Astrocyte (in vitro differentiated cells and primary cell): Measurements from ENCODE around the gene ZBTB8OS. TPM values are rescaled to one million over a fixed set of nuclear protein-coding genes. Genes with fewer than 3 reads are reported as not detected.
"Not testable (repeated sequence)": the region's sequence is repeated elsewhere in the genome, so short reads cannot be mapped to it uniquely, and the experiment has no call there.

Experiments used
- DNase-seq: peaks from one replicate; pipeline ENCODE4 v3.0.0-alpha.2; 2010; ENCODE audit warnings: low read depth
- FAIRE-seq: peaks from 2 replicates; lab custom pipeline; 2011; peaks lifted over from hg19 to GRCh38; lab: Jason Lieb, UNC
- H2AFZ ChIP-seq: 2 replicates; pipeline ENCODE4 v1.6.0; 2012; ENCODE audit warnings: low read depth, low read length, inconsistent platforms
- H3K27ac ChIP-seq: 2 replicates; pipeline ENCODE4 v1.5.1; 2011; ENCODE audit warnings: low read depth, low read length, inconsistent platforms
- H3K27me3 ChIP-seq: 2 replicates; pipeline ENCODE4 v1.6.0; 2011; ENCODE audit warnings: low read length, inconsistent platforms; ENCODE audit not compliant: insufficient read depth
- H3K36me3 ChIP-seq: 2 replicates; pipeline ENCODE4 v1.5.1; 2011; ENCODE audit warnings: low read length, inconsistent platforms; ENCODE audit not compliant: insufficient read depth
- H3K4me1 ChIP-seq: 2 replicates; pipeline ENCODE4 v1.5.1; 2011; ENCODE audit warnings: low read length, inconsistent platforms; ENCODE audit not compliant: insufficient read depth
- H3K4me2 ChIP-seq: 2 replicates; pipeline ENCODE4 v1.6.0; 2012; ENCODE audit warnings: low read length, inconsistent platforms
- H3K4me3 ChIP-seq: 2 replicates; pipeline ENCODE4 v1.5.1; 2011; ENCODE audit warnings: low read depth, mild to moderate bottlenecking, low read length, inconsistent platforms; ENCODE audit not compliant: insufficient read depth
- H3K79me2 ChIP-seq: 2 replicates; pipeline ENCODE4 v1.6.0; 2012; ENCODE audit warnings: mild to moderate bottlenecking, low read length, inconsistent platforms; ENCODE audit not compliant: insufficient read depth
- H3K9ac ChIP-seq: 2 replicates; pipeline ENCODE4 v1.6.0; 2012; ENCODE audit warnings: mild to moderate bottlenecking, low read length, inconsistent platforms
- H3K9me3 ChIP-seq: 2 replicates; pipeline ENCODE4 v1.5.1; 2012; ENCODE audit warnings: low read depth, mild to moderate bottlenecking, low read length, inconsistent platforms; ENCODE audit not compliant: insufficient read depth
- H4K20me1 ChIP-seq: 2 replicates; pipeline ENCODE4 v1.6.0; 2012; ENCODE audit warnings: low read length, inconsistent platforms; ENCODE audit not compliant: insufficient read depth
- H3K27ac Mint-ChIP-seq: one replicate; pipeline ENCODE4 v1.8.0; 2021; ENCODE audit warnings: mild to moderate bottlenecking, mixed read lengths; ENCODE audit not compliant: unreplicated experiment
- H3K27me3 Mint-ChIP-seq: one replicate; pipeline ENCODE4 v1.8.0; 2021; ENCODE audit warnings: low read depth, mixed read lengths; ENCODE audit not compliant: unreplicated experiment
- H3K36me3 Mint-ChIP-seq: one replicate; pipeline ENCODE4 v1.8.0; 2021; ENCODE audit warnings: low read depth, mixed read lengths; ENCODE audit not compliant: unreplicated experiment
- H3K4me1 Mint-ChIP-seq: one replicate; pipeline ENCODE4 v1.8.0; 2021; ENCODE audit warnings: low read depth, mixed read lengths; ENCODE audit not compliant: unreplicated experiment
- H3K4me3 Mint-ChIP-seq: one replicate; pipeline ENCODE4 v1.8.0; 2021; ENCODE audit warnings: mild to moderate bottlenecking, moderate library complexity, mixed read lengths; ENCODE audit not compliant: unreplicated experiment
- H3K9me3 Mint-ChIP-seq: one replicate; pipeline ENCODE4 v1.8.0; 2021; ENCODE audit warnings: mild to moderate bottlenecking, mixed read lengths; ENCODE audit not compliant: unreplicated experiment
- EZH2 ChIP-seq: IDR thresholded peaks from 2 replicates; pipeline ENCODE4 v1.6.1; 2012; ENCODE audit warnings: mild to moderate bottlenecking, low read length, inconsistent platforms; ENCODE audit not compliant: insufficient read depth
- total RNA-seq: library from RNA; stranded (reverse); gene quantifications from 2 replicates; pipeline ENCODE4 v1.2.1, GENCODE V29; 2021
- TF ChIP-seq, protein P1 (sequence below): IDR thresholded peaks from 2 replicates; pipeline ENCODE4 v1.5.1; 2011; ENCODE audit warnings: low read depth, mild to moderate bottlenecking, inconsistent platforms, low read length, moderate library complexity; ENCODE audit not compliant: insufficient read depth

The ZBTB8OS gene
- total RNA-seq, 1 donor from 2014 or later = 60.4 TPM

DNA sequence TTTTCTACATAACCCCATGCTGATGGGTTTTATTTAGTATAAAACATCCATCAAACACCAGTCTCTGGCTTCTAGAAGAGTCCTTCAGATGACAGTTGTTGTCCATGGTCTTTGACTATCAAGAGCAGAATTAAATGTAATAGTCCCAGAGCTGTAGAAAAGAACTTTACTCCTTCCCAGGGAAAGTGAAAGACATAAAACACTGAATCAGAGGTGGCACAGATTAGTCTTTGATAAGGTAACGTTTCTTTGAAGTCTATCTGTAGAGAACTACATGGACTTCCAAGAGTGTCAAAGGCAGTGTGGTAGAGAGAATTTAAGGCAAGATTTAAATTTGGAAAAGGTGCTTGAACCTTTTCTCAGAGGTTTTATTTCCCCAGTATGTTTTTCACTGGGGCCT is 30.3 kb upstream of the ZBTB8OS start:
- Mint-ChIP-seq H3K27ac (no peak overlapping the region), H3K9me3 (no peaks in the 10 kb centered on the region)
- no peak overlapping the region for H3K27ac ChIP-seq

DNA sequence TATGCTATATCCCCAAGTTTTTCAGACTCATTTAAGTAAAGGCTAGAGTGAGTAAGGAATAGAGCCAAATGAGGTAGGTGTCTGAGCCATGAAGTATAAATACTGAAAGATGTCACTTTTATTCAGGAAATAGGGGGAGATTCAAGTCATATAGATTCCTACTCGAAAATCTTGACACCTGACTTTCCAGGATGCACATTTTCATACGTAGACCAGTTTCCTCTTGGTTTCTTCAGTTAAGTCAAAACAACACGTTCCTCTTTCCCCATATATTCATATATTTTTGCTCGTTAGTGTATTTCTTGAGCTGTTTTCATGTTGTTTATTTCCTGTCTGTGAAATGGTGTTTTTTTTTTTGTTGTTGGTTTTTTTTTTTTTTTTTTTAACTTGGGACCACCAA is 29.6 kb upstream of the ZBTB8OS start:
- H3K4me3 Mint-ChIP-seq, H3K4me2 ChIP-seq, H3K27ac ChIP-seq, H3K9me3 Mint-ChIP-seq, H3K27me3 ChIP-seq, H3K4me3 ChIP-seq, H3K9me3 ChIP-seq, H3K79me2 ChIP-seq, H3K4me1 Mint-ChIP-seq, DNase-seq, FAIRE-seq, H3K27ac Mint-ChIP-seq, H3K27me3 Mint-ChIP-seq, H3K9ac ChIP-seq, H3K4me1 ChIP-seq, H2AFZ ChIP-seq: not testable (repeated sequence)
- peaks cover 62% of the 10 kb centered on the region for H3K36me3 ChIP-seq
- H4K20me1 ChIP-seq = peaks cover 43% of the 10 kb centered on the region
- H3K36me3 Mint-ChIP-seq = peaks cover 20% of the 10 kb centered on the region

More for the DNA sequence above, 30.3 kb upstream of the ZBTB8OS start:
- Histone ChIP-seq H4K20me1 (peaks cover 50% of the 10 kb centered on the region), H3K4me2 (no peak overlapping the region), H3K9me3 (no peaks in the 10 kb centered on the region), H3K27me3 (no peaks in the 10 kb centered on the region), H3K4me3 (no peak overlapping the region), H3K9ac (no peak overlapping the region), H3K36me3 (peaks cover 69% of the 10 kb centered on the region), H2AFZ (no peak overlapping the region), H3K79me2 (peaks cover 11% of the 10 kb centered on the region), H3K4me1 (no peaks in the 10 kb centered on the region)
- Mint-ChIP-seq H3K4me1 (no peaks in the 10 kb centered on the region), H3K4me3 (no peak overlapping the region), H3K27me3 (no peaks in the 10 kb centered on the region), H3K36me3 (peaks cover 20% of the 10 kb centered on the region)
- TF ChIP-seq, protein P1, sequence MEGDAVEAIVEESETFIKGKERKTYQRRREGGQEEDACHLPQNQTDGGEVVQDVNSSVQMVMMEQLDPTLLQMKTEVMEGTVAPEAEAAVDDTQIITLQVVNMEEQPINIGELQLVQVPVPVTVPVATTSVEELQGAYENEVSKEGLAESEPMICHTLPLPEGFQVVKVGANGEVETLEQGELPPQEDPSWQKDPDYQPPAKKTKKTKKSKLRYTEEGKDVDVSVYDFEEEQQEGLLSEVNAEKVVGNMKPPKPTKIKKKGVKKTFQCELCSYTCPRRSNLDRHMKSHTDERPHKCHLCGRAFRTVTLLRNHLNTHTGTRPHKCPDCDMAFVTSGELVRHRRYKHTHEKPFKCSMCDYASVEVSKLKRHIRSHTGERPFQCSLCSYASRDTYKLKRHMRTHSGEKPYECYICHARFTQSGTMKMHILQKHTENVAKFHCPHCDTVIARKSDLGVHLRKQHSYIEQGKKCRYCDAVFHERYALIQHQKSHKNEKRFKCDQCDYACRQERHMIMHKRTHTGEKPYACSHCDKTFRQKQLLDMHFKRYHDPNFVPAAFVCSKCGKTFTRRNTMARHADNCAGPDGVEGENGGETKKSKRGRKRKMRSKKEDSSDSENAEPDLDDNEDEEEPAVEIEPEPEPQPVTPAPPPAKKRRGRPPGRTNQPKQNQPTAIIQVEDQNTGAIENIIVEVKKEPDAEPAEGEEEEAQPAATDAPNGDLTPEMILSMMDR = no peak
- TF ChIP-seq EZH2 = no peak
- FAIRE-seq (no peak), DNase-seq (no peak)

DNA sequence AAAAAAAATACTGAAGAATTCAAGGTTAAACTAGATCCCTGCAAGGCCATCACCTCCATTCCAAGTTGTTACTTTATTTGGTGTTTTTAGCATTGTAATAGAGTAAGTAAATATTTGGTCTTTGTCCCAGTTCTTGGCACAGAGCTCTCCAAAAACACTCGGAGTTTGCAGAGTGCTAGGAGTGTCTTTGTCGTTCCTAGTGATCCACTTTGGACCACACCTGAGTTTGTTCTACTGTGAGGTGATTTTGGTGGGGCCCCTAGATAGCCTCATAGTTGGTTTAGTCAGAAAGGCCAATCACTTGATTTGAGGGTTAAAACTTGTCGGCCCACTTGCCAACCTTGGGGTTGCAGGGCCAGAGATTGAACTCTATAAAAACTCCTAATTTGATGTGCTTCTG is 26.6 kb upstream of the ZBTB8OS start:
- H2AFZ ChIP-seq = no peak overlapping the region
- DNase-seq = no peak
- Mint-ChIP-seq H3K27ac (no peak overlapping the region), H3K4me3 (no peak overlapping the region), H3K4me1 (no peaks in the 10 kb centered on the region), H3K27me3 (no peaks in the 10 kb centered on the region), H3K36me3 (peaks cover 22% of the 10 kb centered on the region), H3K9me3 (no peaks in the 10 kb centered on the region)
- no peaks in the 10 kb centered on the region for H3K27me3 ChIP-seq
- H3K79me2 ChIP-seq = peaks cover 5% of the 10 kb centered on the region
- peaks cover 26% of the 10 kb centered on the region for H4K20me1 ChIP-seq
- FAIRE-seq = no peak
- TF ChIP-seq, protein P1 = no peak
- TF ChIP-seq EZH2 = no peak
- no peak overlapping the region for H3K27ac ChIP-seq
- no peak overlapping the region for H3K4me3 ChIP-seq
- no peak overlapping the region for H3K9ac ChIP-seq
- H3K4me2 ChIP-seq = no peak overlapping the region
- no peaks in the 10 kb centered on the region for H3K9me3 ChIP-seq
- peaks cover 61% of the 10 kb centered on the region for H3K36me3 ChIP-seq
- no peaks in the 10 kb centered on the region for H3K4me1 ChIP-seq

DNA sequence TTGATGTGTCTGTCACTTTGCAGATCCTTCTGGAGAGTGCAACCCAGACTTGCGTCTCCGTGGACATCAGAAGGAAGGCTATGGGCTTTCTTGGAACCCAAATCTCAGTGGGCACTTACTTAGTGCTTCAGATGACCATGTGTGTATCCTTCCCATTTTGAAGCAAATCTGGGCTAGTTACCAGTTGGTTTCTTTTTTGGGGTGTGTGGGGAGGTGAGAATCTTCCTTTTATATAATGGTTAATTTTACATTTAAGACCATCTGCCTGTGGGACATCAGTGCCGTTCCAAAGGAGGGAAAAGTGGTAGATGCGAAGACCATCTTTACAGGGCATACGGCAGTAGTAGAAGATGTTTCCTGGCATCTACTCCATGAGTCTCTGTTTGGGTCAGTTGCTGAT is 18.4 kb upstream of the ZBTB8OS start:
- H3K4me3 Mint-ChIP-seq, H3K27ac Mint-ChIP-seq, H3K4me1 Mint-ChIP-seq, FAIRE-seq, H3K9ac ChIP-seq, H3K4me1 ChIP-seq, H2AFZ ChIP-seq, DNase-seq, H3K27ac ChIP-seq, H3K27me3 Mint-ChIP-seq, H3K9me3 Mint-ChIP-seq, H3K4me3 ChIP-seq, H3K27me3 ChIP-seq, H3K9me3 ChIP-seq, H3K4me2 ChIP-seq: not testable (repeated sequence)
- Histone ChIP-seq H3K36me3 (peaks cover 71% of the 10 kb centered on the region), H4K20me1 (peaks cover 35% of the 10 kb centered on the region), H3K79me2 (peaks cover 30% of the 10 kb centered on the region)
- H3K36me3 Mint-ChIP-seq = peaks cover 12% of the 10 kb centered on the region
